HCT116 (cell line): Measurements from ENCODE around the gene RSPH6A. TPM values are rescaled to one million over a fixed set of nuclear protein-coding genes. Genes with fewer than 3 reads are reported as not detected.
A peak's percentile ranks its signal among the peaks of the same experiment; 100 is the strongest.

ENCODE experiments used
- ATAC-seq: fragments of 200-7000 bp; cut with Tn5 transposase; 2 replicates; pipeline ENCODE4 v1.9.1; 2020; ENCODE audit warnings: mild to moderate bottlenecking, moderate library complexity
- BruUV-seq: library from RNA; stranded (reverse); fragments of 400-500 nt; replicated peaks from 2 replicates; lab custom pipeline; 2021; lab: Mats Ljungman, UMichigan
- CTCF ChIA-PET: fragments of 300-600 bp; sonication (Branson Sonifier 250); formaldehyde crosslinking; loops from one replicate; lab custom pipeline; 2021; ENCODE audit warnings: antibody characterized with exemption; lab: Charles Lee
- POLR2A ChIA-PET: fragments of 300-600, 350-600 bp; sonication (Branson Sonifier 250); formaldehyde crosslinking; loops from one replicate; lab custom pipeline; 2021; ENCODE audit warnings: antibody characterized with exemption; lab: Charles Lee
- RAD21 ChIA-PET, 2 experiments: fragments of 300-600 bp; sonication (Branson Sonifier 250); formaldehyde crosslinking; loops; one replicate each; lab custom pipeline; 2023; ENCODE audit warnings: low total read pairs in 2 of 2; ENCODE audit not compliant: uncharacterized antibody in 2 of 2, unreplicated experiment in 2 of 2, low non-redundant PET in 1 of 2; lab: Charles Lee
- DNase-seq: peaks from one replicate; pipeline ENCODE4 v3.0.0-alpha.2; 2010; ENCODE audit warnings: low read depth, low spot score
- H2AFZ ChIP-seq: fragments of 200-600 bp; shearing (Covaris generic), sonication (generic); 2 replicates; pipeline ENCODE4 v1.6.1; 2017; ENCODE audit warnings: low read depth, mixed run types, mixed read lengths, antibody characterized with exemption, low read length; ENCODE audit not compliant: poor library complexity, severe bottlenecking
- H3K27ac ChIP-seq: 2 replicates; pipeline ENCODE4 v1.5.1; 2012; ENCODE audit warnings: low read depth, low read length
- H3K27me3 ChIP-seq: fragments of 200-600 bp; sonication (generic); 2 replicates; pipeline ENCODE4 v1.6.1; 2016; ENCODE audit warnings: mixed run types, low read length, mixed read lengths; ENCODE audit not compliant: insufficient read depth
- H3K36me3 ChIP-seq, 2 experiments: fragments of 200-500 bp in 1 of 2; fragments of 200-600 bp in 1 of 2; sonication (Bioruptor generic) in 1 of 2; sonication (generic) in 1 of 2; 2 replicates each; pipeline versions ENCODE4 v1.5.1 to v1.6.1; 2014 to 2016; ENCODE audit warnings: low read length in 2 of 2, inconsistent platforms in 1 of 2, mixed read lengths in 1 of 2, mixed run types in 1 of 2; ENCODE audit not compliant: insufficient read depth in 2 of 2, control insufficient read depth in 1 of 2
- H3K4me1 ChIP-seq, 2 experiments: fragments of 200-600 bp in 1 of 2; sonication (generic) in 1 of 2; 2 replicates each; pipeline versions ENCODE4 v1.5.1 to v1.6.1; 2012 to 2017; ENCODE audit warnings: low read length in 2 of 2, inconsistent platforms in 1 of 2, mild to moderate bottlenecking in 1 of 2, mixed read lengths in 1 of 2, mixed run types in 1 of 2, moderate library complexity in 1 of 2; ENCODE audit not compliant: insufficient read depth in 2 of 2, control insufficient read depth in 1 of 2
- H3K4me2 ChIP-seq: fragments of 200-600 bp; sonication (generic); 2 replicates; pipeline ENCODE4 v1.6.1; 2017; ENCODE audit warnings: mixed run types, low read length, mixed read lengths
- H3K4me3 ChIP-seq, 2 experiments: fragments of 200-600 bp in 1 of 2; sonication (generic) in 1 of 2; replicated peaks in 1 of 2; 2 replicates each; pipeline ENCODE4 v1.5.1; 2011 to 2016; ENCODE audit warnings: low read length in 2 of 2, control low read depth in 1 of 2, low read depth in 1 of 2, mild to moderate bottlenecking in 1 of 2, mixed read lengths in 1 of 2, mixed run types in 1 of 2
- H3K79me2 ChIP-seq: fragments of 200-600 bp; sonication (generic); 2 replicates; pipeline ENCODE4 v1.6.1; 2017; ENCODE audit warnings: mild to moderate bottlenecking, mixed run types, low read length, moderate library complexity, mixed read lengths; ENCODE audit not compliant: insufficient read depth
- H3K9ac ChIP-seq: fragments of 200-600 bp; sonication (generic); 2 replicates; pipeline ENCODE4 v1.6.1; 2016; ENCODE audit warnings: low read length, mixed read lengths
- H3K9me2 ChIP-seq: fragments of 200-600 bp; sonication (generic), shearing (Covaris generic); 2 replicates; pipeline ENCODE4 v1.6.1; 2017; ENCODE audit warnings: mixed run types, mild to moderate bottlenecking, moderate library complexity; ENCODE audit not compliant: insufficient read depth
- H3K9me3 ChIP-seq, 2 experiments: fragments of 200-500 bp in 1 of 2; fragments of 200-600 bp in 1 of 2; sonication (Bioruptor generic) in 1 of 2; sonication (generic) in 1 of 2; 2 replicates each; pipeline ENCODE4 v1.6.1; 2014 to 2017; ENCODE audit warnings: low read length in 2 of 2, mixed read lengths in 2 of 2, inconsistent platforms in 1 of 2, low read depth in 1 of 2, mild to moderate bottlenecking in 1 of 2, mixed run types in 1 of 2, moderate library complexity in 1 of 2; ENCODE audit not compliant: control insufficient read depth in 1 of 2, insufficient read depth in 1 of 2
- H4K20me1 ChIP-seq: fragments of 200-600 bp; sonication (generic), shearing (Covaris generic); 2 replicates; pipeline ENCODE4 v1.6.1; 2017; ENCODE audit warnings: mixed run types, mild to moderate bottlenecking, moderate library complexity; ENCODE audit not compliant: insufficient read depth
- CBX3 ChIP-seq: IDR thresholded peaks from 2 replicates; pipeline ENCODE4 v1.6.1; 2012; ENCODE audit warnings: low read depth
- CTCF ChIP-seq, 3 experiments: fragments of 200-600 bp in 1 of 3; sonication (generic) in 1 of 3; IDR thresholded peaks in 2 of 3; conservative IDR thresholded peaks in 1 of 3; 2 replicates each; pipeline ENCODE4 v1.5.1; 2012 to 2017; ENCODE audit warnings: low read depth in 2 of 3, low read length in 2 of 3, antibody characterized with exemption in 1 of 3, borderline replicate concordance in 1 of 3, control low read depth in 1 of 3, mild to moderate bottlenecking in 1 of 3, mixed read lengths in 1 of 3, mixed run types in 1 of 3, moderate library complexity in 1 of 3; ENCODE audit not compliant: insufficient read depth in 1 of 3
- EGR1 ChIP-seq: IDR thresholded peaks from 2 replicates; pipeline ENCODE4 v1.6.1; 2012; ENCODE audit warnings: low read depth
- ELF1 ChIP-seq: IDR thresholded peaks from 2 replicates; pipeline ENCODE4 v1.6.1; 2012; ENCODE audit warnings: low read depth, borderline replicate concordance
- EZH2 ChIP-seq: fragments of 200-600 bp; sonication (generic); IDR thresholded peaks from 2 replicates; pipeline ENCODE4 v1.6.1; 2017; ENCODE audit warnings: antibody characterized with exemption, mixed run types
- EZH2phosphoT487 ChIP-seq: fragments of 200-600 bp; IDR thresholded peaks from 2 replicates; pipeline ENCODE4 v1.6.1; 2018; ENCODE audit warnings: antibody characterized with exemption, borderline replicate concordance
- FOSL1 ChIP-seq: IDR thresholded peaks from 2 replicates; pipeline ENCODE4 v1.6.1; 2012; ENCODE audit warnings: low read depth
- MAX ChIP-seq: IDR thresholded peaks from 2 replicates; pipeline ENCODE4 v1.6.1; 2012
- SRF ChIP-seq: IDR thresholded peaks from 2 replicates; pipeline ENCODE4 v1.6.1; 2012; ENCODE audit warnings: low read depth
- YY1 ChIP-seq: IDR thresholded peaks from 2 replicates; pipeline ENCODE4 v1.6.1; 2011; ENCODE audit warnings: low read length, low read depth, moderate library complexity, mild to moderate bottlenecking; ENCODE audit not compliant: insufficient replicate concordance; ENCODE audit errors: extremely low read depth
- ZFX ChIP-seq: fragments of 450-650 bp; IDR thresholded peaks from 2 replicates; pipeline ENCODE4 v1.6.1; 2017
- ZNF274 ChIP-seq: fragments of 200-500 bp; sonication (Bioruptor generic); IDR thresholded peaks from 2 replicates; pipeline ENCODE4 v1.6.1; 2014; ENCODE audit warnings: mild to moderate bottlenecking, low read depth, low read length, inconsistent platforms
- intact Hi-C: fragments of 100-400 bp; cut with micrococcal nuclease; formaldehyde crosslinking; loops from 2 replicates; pipeline ENCODE4 v1.10.0; 2022
- total RNA-seq: library from RNA; stranded (reverse); gene quantifications from one replicate; pipeline ENCODE4 v1.2.1, GENCODE V29; 2021; ENCODE audit not compliant: unreplicated experiment
- TF ChIP-seq, protein P1 (sequence below): IDR thresholded peaks from 2 replicates; pipeline ENCODE4 v1.6.1; 2011; ENCODE audit warnings: mild to moderate bottlenecking, low read length, moderate library complexity; ENCODE audit not compliant: insufficient replicate concordance; ENCODE audit errors: extremely low read depth

Gene RSPH6A
- total RNA-seq, 1 experiment from 2014 or later = 0.57 TPM

- no peaks in the 10 kb centered on the region for H3K36me3 ChIP-seq
- peaks cover 10 to 41% of the 10 kb centered on the region in 2 experiments for H3K4me1 ChIP-seq
- H4K20me1 ChIP-seq = no peaks in the 10 kb centered on the region
- H3K27ac ChIP-seq = no peak overlapping the region; the same call in 1 of the 2 replicates
- no peak overlapping the region for H3K4me3 ChIP-seq
- H3K27me3 ChIP-seq = no peaks in the 10 kb centered on the region
- ChIA-PET CTCF (no interaction called here), POLR2A (no interaction called here), RAD21 (no interaction called here)
- no peak for ATAC-seq
- intact Hi-C loops = no loop called here
- DNase-seq = no peak
- H3K9ac ChIP-seq = no peak overlapping the region
- H2AFZ ChIP-seq = no peak overlapping the region
- BruUV-seq = no TSS peak
- H3K79me2 ChIP-seq = no peaks in the 10 kb centered on the region
- H3K4me2 ChIP-seq = no peak overlapping the region
- no peaks in the 10 kb centered on the region for H3K9me2 ChIP-seq
- TF ChIP-seq EZH2phosphoT487 = no peak
- no peaks in the 10 kb centered on the region for H3K9me3 ChIP-seq
Observed at GRCh38 chr19:45765702-45766295, 49.3 kb downstream of the RSPH6A start.

DNA sequence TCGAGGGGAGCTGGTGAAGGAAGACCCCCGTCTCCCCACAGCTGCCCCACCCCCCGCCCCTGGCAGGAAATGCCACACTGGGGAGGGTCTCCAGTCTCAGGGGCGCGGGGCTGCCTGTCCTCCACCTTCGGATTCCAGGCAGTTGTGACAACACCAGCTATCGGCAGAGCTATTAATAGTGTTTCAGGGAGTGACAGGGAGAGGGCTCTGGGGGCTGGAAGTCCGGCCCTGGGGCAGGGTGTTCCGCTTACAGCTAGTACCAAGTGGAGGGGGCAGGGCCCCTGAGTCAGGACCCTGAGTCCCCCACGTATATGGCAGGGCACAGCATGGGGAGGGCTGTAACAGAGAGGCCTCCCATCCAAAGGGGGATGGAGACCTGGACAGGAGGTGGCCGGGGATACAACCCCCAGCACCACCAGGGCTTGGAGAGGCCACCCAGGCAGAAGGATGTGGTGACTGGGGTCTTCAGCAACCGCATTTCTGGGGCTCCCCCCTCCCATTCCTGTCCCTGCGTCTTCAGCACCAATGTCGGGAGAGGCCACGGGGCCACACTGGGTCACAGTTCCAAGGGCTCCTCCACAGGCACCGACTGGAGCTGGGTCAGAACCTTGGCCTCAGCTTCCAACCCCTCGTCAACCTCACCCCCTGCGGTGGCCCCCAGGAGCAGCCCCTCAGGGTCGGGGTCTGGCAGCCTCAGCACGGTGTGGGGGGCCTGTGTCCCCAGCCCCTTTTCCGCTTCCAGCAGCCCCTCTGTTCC, 50.0 kb downstream of the RSPH6A start:
- Histone ChIP-seq H2AFZ (no peak overlapping the region), H3K27ac (no peak overlapping the region; the same call in 1 of the 2 replicates), H4K20me1 (no peaks in the 10 kb centered on the region), H3K27me3 (no peaks in the 10 kb centered on the region), H3K4me3 (no peak overlapping the region), H3K9me3 (no peaks in the 10 kb centered on the region), H3K36me3 (no peaks in the 10 kb centered on the region), H3K9me2 (no peaks in the 10 kb centered on the region), H3K79me2 (no peaks in the 10 kb centered on the region), H3K4me1 (peaks cover 10 to 40% of the 10 kb centered on the region in 2 experiments), H3K4me2 (no peak overlapping the region), H3K9ac (no peak overlapping the region)
- DNase-seq (no peak), ATAC-seq (no peak)
- POLR2A ChIA-PET = no interaction called here
- TSS peak; percentile 23 for BruUV-seq
- intact Hi-C loops = no loop called here
- CTCF ChIA-PET = interaction anchor here (1.1 kb wide), 1 partner anchor 14 kb away, joined by 4 read pairs; no protein-coding TSS in a partner anchor
- RAD21 ChIA-PET = no interaction called here
- TF ChIP-seq ZNF274 (no peak), EZH2phosphoT487 (no peak), FOSL1 (no peak), ELF1 (no peak), ZFX (no peak), EZH2 (no peak), CTCF (IDR thresholded peaks at IDR 0.05 in 2 of 3, conservative IDR thresholded peaks at IDR 0.05 in 1 of 3; ENCODE audit: borderline replicate concordance in 1 of 3, insufficient read depth in 1 of 3, low read depth in 2 of 3, low read length in 2 of 3) (no peak), SRF (no peak), YY1 (no peak), CBX3 (no peak), MAX (no peak), EGR1 (no peak)
- TF ChIP-seq, protein P1, sequence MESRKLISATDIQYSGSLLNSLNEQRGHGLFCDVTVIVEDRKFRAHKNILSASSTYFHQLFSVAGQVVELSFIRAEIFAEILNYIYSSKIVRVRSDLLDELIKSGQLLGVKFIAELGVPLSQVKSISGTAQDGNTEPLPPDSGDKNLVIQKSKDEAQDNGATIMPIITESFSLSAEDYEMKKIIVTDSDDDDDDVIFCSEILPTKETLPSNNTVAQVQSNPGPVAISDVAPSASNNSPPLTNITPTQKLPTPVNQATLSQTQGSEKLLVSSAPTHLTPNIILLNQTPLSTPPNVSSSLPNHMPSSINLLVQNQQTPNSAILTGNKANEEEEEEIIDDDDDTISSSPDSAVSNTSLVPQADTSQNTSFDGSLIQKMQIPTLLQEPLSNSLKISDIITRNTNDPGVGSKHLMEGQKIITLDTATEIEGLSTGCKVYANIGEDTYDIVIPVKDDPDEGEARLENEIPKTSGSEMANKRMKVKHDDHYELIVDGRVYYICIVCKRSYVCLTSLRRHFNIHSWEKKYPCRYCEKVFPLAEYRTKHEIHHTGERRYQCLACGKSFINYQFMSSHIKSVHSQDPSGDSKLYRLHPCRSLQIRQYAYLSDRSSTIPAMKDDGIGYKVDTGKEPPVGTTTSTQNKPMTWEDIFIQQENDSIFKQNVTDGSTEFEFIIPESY = no peak
